Mesodermal cell (in vitro differentiated cells): ENCODE data around the gene ENOPH1.

Source experiments
- H3K27ac ChIP-seq: 2 replicates; pipeline ENCODE4 v1.7.0; 2013; ENCODE audit warnings: mild to moderate bottlenecking, low read depth, low read length, moderate library complexity; ENCODE audit not compliant: severe bottlenecking
- H3K36me3 ChIP-seq: 2 replicates; pipeline ENCODE4 v1.7.1; 2013; ENCODE audit warnings: mild to moderate bottlenecking, low read length, moderate library complexity; ENCODE audit not compliant: control insufficient read depth, insufficient read depth
- H3K4me1 ChIP-seq: one replicate; pipeline ENCODE4 v1.7.1; 2013; ENCODE audit warnings: mild to moderate bottlenecking, low read length; ENCODE audit not compliant: insufficient read depth, control insufficient read depth, poor library complexity, severe bottlenecking
- H3K4me3 ChIP-seq: 2 replicates; pipeline ENCODE4 v1.7.0; 2013; ENCODE audit warnings: low read length, control low read depth, mild to moderate bottlenecking; ENCODE audit not compliant: insufficient read depth, poor library complexity, severe bottlenecking; ENCODE audit errors: extremely low read depth
- H3K9me3 ChIP-seq: 2 replicates; pipeline ENCODE4 v1.7.1; 2013; ENCODE audit warnings: mild to moderate bottlenecking, low read length, moderate library complexity; ENCODE audit not compliant: control insufficient read depth
- WGBS, 2 experiments: methylation state at CpG; one replicate each; pipeline ENCODE4 v1.1.5; 2013; ENCODE audit warnings: missing lambda C conversion rate in 2 of 2; ENCODE audit not compliant: insufficient coverage in 2 of 2; 5-methylcytosine and 5-hydroxymethylcytosine counted together

ENOPH1 gene

DNA sequence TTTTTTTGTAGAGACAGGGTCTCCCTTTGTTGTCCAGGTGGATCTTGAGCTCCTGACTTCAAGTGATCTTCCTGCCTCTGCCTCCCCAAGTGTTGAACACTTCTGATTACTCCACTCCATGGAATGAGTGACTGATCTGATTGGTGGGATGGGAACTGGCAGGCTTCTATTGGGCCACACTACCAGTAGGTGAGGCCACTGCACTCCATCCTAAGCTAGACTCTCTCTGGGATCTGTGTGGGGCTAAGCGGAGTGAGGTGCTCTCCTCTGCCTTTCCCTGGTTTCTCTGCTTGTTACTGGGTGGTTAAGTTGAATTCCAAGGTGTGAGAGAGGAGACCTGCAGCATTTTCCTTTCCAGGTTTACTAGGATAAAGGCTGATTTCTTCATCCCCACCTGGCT, 58.7 kb downstream of the ENOPH1 start:
- no CpG with 5 or more reads among the region's 1 CpG for WGBS, 2 experiments
- Histone ChIP-seq H3K36me3 (no peaks in the 10 kb centered on the region), H3K4me3 (no peak overlapping the region), H3K27ac (no peak overlapping the region), H3K4me1 (no peaks in the 10 kb centered on the region), H3K9me3 (no peaks in the 10 kb centered on the region)

DNA sequence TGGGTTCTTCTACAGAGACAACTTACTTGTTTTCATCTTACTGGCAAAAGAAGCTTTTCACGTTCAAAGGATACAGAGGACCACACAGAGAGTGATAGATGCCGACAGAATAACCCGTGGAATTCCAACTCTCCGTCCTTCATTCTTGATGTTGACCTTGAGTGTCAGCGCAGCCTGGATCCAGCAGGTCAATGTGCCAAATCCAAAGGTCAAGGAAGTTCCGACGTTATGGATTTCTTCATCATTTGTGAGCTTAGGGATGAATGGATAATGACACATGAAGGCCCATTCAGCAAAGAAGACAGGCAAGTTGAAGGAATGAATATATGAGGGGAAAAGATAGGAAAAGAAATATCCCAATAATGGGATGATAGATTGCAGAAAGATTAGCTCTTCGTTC, 59.6 kb downstream of the ENOPH1 start:
- no peak overlapping the region for H3K27ac ChIP-seq
- no peaks in the 10 kb centered on the region for H3K36me3 ChIP-seq
- 87 to 92% methylated on average over 7 of the region's 8 CpGs for WGBS, 2 experiments
- H3K9me3 ChIP-seq: no peaks in the 10 kb centered on the region
- H3K4me3 ChIP-seq: no peak overlapping the region
- H3K4me1 ChIP-seq: no peaks in the 10 kb centered on the region

DNA sequence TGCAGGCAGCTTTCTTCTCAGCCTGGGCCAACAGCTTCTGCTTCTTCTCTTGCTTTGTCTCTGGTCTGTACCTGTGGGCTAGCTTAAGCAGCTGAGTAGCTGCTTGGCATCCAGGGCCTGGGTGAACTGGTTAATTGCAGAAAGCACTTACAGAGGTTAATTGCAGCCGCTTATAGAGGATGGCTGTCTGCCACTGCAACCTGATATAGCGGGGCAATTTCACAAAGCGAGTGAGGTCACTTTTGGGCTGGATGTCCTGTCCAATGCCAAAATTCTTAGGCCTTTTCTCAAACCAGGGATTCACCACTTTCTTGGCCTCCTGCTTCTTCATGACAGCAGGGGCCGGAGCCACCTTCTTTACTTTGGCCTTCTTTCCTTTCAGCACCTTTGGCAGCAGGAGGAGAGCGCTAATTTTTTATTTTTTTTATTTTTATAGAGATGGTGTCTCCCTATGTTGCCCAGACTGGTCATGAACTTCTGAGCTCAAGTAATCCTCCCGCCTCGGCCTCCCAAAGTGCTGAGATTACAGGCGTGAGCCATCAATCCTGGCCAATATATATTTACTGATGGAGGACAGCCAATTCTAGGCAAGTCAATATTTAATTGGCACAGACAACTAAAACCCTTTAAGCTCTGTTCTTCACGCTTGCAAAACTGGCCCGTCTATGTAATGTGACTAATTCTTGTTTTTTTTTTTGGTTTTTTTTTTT, 61.0 kb downstream of the ENOPH1 start:
- no peak overlapping the region for H3K4me3 ChIP-seq
- H3K9me3 ChIP-seq: no peaks in the 10 kb centered on the region
- no peaks in the 10 kb centered on the region for H3K4me1 ChIP-seq
- no peaks in the 10 kb centered on the region for H3K36me3 ChIP-seq
- WGBS, 2 experiments: 97 to 99% methylated on average over 6 to 9 of the region's 10 CpGs
- H3K27ac ChIP-seq: no peak overlapping the region

- Histone ChIP-seq H3K4me3 (no peak overlapping the region), H3K36me3 (no peaks in the 10 kb centered on the region), H3K4me1 (no peaks in the 10 kb centered on the region), H3K9me3 (no peaks in the 10 kb centered on the region), H3K27ac (peak overlapping the region; percentile 29)
- 83 to 100% methylated on average over 2 of the region's 2 CpGs for WGBS, 2 experiments
Measured at GRCh38 chr4:82493721-82494425, 63.5 kb downstream of the ENOPH1 start.

- Histone ChIP-seq H3K9me3 (no peaks in the 10 kb centered on the region), H3K4me3 (no peak overlapping the region), H3K4me1 (no peaks in the 10 kb centered on the region), H3K36me3 (no peaks in the 10 kb centered on the region), H3K27ac (no peak overlapping the region)
- 94 to 95% methylated on average over 4 of the region's 4 CpGs for WGBS, 2 experiments
Measured at GRCh38 chr4:82495666-82496065, 65.3 kb downstream of the ENOPH1 start.

GRCh38 chr4:82496349-82496748, 66.0 kb downstream of the ENOPH1 start:
- no peaks in the 10 kb centered on the region for H3K36me3 ChIP-seq
- H3K4me1 ChIP-seq: no peaks in the 10 kb centered on the region
- 88 to 94% methylated on average over 2 of the region's 2 CpGs for WGBS, 2 experiments
- no peak overlapping the region for H3K27ac ChIP-seq
- no peaks in the 10 kb centered on the region for H3K9me3 ChIP-seq
- no peak overlapping the region for H3K4me3 ChIP-seq

DNA sequence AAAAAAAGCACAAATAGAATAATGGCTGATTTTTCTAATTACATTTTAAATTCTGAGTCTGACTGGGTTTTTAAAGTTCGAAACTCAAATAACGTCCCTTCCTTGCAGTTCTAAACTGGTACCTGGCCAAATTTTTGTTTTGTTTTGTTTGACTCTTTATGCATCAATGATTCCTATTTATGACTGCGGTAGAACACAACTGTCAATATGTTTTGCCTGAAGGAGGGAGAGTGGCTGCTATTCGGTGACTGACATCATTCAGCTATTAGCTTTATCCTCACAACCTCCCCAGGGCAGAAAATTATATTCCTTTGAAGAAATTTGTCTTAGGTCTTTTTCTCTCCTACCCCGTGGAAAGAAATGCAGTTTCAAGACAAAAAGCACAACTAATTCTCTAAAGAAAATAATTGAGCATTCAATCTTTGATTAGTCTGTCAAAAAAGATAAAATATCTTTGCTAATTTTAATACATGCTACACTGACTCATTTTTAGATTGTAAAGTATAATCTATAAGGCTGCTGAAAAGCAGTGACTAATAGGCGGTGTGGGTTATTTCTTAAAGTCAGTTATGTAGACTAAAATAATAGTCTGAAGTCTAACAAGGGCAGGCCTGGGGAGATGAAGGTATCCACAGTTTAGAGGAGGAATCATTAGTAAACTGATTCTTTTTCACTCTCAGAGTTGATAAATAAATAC, 69.5 kb downstream of the ENOPH1 start:
- H3K4me1 ChIP-seq: no peaks in the 10 kb centered on the region
- no CpG with 5 or more reads among the region's 6 CpGs for WGBS, 2 experiments

DNA sequence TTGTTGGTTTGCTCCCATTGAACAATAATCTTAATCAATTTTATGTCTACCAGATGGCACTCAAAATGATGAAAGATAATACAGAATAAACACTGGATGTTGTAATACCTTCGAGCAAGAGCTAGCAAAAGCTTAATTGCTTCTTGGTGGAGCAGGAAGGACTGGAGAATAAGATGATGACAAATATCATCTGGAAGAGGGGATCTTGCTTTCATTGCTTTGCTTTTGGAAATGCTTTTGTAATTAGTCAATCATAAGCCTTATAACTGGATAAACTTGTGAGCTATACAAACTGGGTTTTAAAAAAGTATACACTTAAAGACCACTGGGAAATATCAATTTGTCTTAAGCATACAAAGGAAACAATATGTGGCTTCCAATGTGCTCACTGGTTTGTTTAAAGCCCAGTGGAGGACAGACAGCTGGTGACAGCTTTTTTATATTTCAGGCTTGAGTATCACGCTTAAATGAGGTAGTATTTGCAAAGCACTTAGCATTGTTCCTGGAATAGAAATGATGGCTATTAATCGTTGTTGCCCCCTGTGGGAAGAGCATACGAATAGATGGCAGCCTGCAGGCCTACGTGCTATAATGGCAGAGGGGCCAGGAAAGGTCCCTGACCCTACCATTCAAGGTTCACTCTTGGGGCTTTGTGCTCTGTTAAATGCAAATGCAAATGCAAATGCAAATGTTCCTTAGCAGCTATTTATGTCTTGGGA, 70.2 kb downstream of the ENOPH1 start:
- 39% methylated on average over 4 of the region's 5 CpGs for WGBS, 2 experiments
- H3K27ac ChIP-seq: no peak overlapping the region
- no peaks in the 10 kb centered on the region for H3K36me3 ChIP-seq

More for the DNA sequence above, 69.5 kb downstream of the ENOPH1 start:
- Histone ChIP-seq H3K36me3 (no peaks in the 10 kb centered on the region), H3K9me3 (no peaks in the 10 kb centered on the region), H3K4me3 (no peak overlapping the region), H3K27ac (no peak overlapping the region)

DNA sequence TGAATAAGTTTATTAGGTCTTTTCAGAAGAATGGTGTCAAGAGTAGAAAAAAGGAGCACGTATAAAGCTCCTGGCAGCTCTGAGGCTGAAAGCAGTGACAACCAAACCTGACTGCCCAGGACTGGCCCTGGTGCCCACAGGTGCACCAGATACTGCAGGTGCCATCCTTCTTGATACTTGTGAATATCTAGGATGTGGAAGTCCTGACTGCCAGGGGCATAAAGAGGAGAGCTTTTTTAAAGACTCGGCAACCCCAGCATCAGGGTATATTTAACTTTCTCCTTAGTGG, 70.7 kb downstream of the ENOPH1 start:
- WGBS, 2 experiments: 56 to 67% methylated on average over 1 of the region's 2 CpGs
- Histone ChIP-seq H3K36me3 (no peaks in the 10 kb centered on the region), H3K4me3 (no peak overlapping the region), H3K27ac (no peak overlapping the region), H3K9me3 (no peaks in the 10 kb centered on the region), H3K4me1 (no peaks in the 10 kb centered on the region)

More for the DNA sequence above, 70.2 kb downstream of the ENOPH1 start:
- no peaks in the 10 kb centered on the region for H3K4me1 ChIP-seq
- no peak overlapping the region for H3K4me3 ChIP-seq
- H3K9me3 ChIP-seq: no peaks in the 10 kb centered on the region

GRCh38 chr4:82508011-82508410, 77.6 kb downstream of the ENOPH1 start:
- Histone ChIP-seq H3K36me3 (no peaks in the 10 kb centered on the region), H3K4me1 (no peaks in the 10 kb centered on the region), H3K4me3 (no peak overlapping the region), H3K9me3 (no peaks in the 10 kb centered on the region), H3K27ac (no peak overlapping the region)
